Measurements from ENCODE around the gene MCUB.
A peak's percentile ranks its signal among the peaks of the same experiment; 100 is the strongest.

Gene MCUB

GRCh38 chr4:109648997-109649575 is 89.0 kb downstream of the MCUB start:
- POLR2A ChIA-PET, result no interaction called here
- Histone ChIP-seq H3K4me1 (ENCODE audit: control insufficient read depth, insufficient read depth, low read length) (no peaks in the 10 kb centered on the region), H3K27ac (ENCODE audit: extremely low read depth, low read depth, low read length) (no peak overlapping the region), H3K36me3 (ENCODE audit: control insufficient read depth in 2 of 2, insufficient read depth in 1 of 2, low read length in 2 of 2) (no peaks in the 10 kb centered on the region), H3K4me3 (ENCODE audit: low read depth, low read length) (no peak overlapping the region), H3K9me3 (ENCODE audit: control insufficient read depth, insufficient read depth, low read depth, low read length) (no peaks in the 10 kb centered on the region)
- TF ChIP-seq GFI1B (tag by site-specific recombination; IDR thresholded peaks at IDR 0.05), result no peak
- TF ChIP-seq ZNF23 (tag by site-specific recombination; IDR thresholded peaks at IDR 0.05; ENCODE audit: borderline replicate concordance), result no peak
- no peak for TF ChIP-seq ZNF521 (tag by site-specific recombination; IDR thresholded peaks at IDR 0.05)
- no peak for TF ChIP-seq ZFP69B (tag by site-specific recombination; IDR thresholded peaks at IDR 0.05)
- TF ChIP-seq ZNF140 (tag by site-specific recombination; IDR thresholded peaks at IDR 0.05), result no peak
- TF ChIP-seq ZFHX2 (tag by site-specific recombination; conservative IDR thresholded peaks at IDR 0.05), result no peak
- peak; percentile 58 for TF ChIP-seq SETDB1 (IDR thresholded peaks at IDR 0.05; ENCODE audit: insufficient read length, low read length)
- CTCF ChIA-PET, result interaction anchor here (0.7 kb wide), 1 partner anchor 277 kb away, joined by 3 read pairs; no protein-coding TSS in a partner anchor

DNA sequence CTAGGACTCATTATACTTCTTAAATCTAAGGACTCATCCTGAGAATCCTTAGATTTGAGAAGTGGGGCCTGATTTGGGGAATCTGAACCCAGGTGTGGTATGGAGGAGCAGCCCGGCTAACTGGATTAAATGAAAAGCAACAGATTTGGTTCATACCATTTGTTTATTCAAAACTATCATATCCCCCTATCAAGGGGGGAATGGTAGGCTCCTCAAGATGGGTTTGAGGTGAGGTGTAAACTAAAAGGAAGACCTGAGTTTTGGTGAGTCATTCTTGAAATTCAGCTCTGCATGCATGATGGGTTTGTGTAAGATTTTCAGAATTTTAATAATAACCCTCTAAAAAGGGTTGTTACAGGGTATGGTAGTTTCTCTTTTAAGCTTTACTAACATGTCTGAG is 89.8 kb downstream of the MCUB start:
- TF ChIP-seq ZNF621 (tag by site-specific recombination; IDR thresholded peaks at IDR 0.05), result no peak
- no peak for TF ChIP-seq SETDB1 (IDR thresholded peaks at IDR 0.05; ENCODE audit: insufficient read length, low read length)
- H3K27ac ChIP-seq (ENCODE audit: extremely low read depth, low read depth, low read length), result no peak overlapping the region
- H3K4me1 ChIP-seq (ENCODE audit: control insufficient read depth, insufficient read depth, low read length), result no peaks in the 10 kb centered on the region
- no peaks in the 10 kb centered on the region for H3K36me3 ChIP-seq (ENCODE audit: control insufficient read depth in 2 of 2, insufficient read depth in 1 of 2, low read length in 2 of 2)
- POLR2A ChIA-PET, result no interaction called here
- no peak overlapping the region for H3K4me3 ChIP-seq (ENCODE audit: low read depth, low read length)
- CTCF ChIA-PET, result no interaction called here
- no peaks in the 10 kb centered on the region for H3K9me3 ChIP-seq (ENCODE audit: control insufficient read depth, insufficient read depth, low read depth, low read length)

GRCh38 chr4:109655396-109655795 is 95.3 kb downstream of the MCUB start:
- Histone ChIP-seq H3K4me3 (ENCODE audit: low read depth, low read length) (no peak overlapping the region), H3K36me3 (ENCODE audit: control insufficient read depth in 2 of 2, insufficient read depth in 1 of 2, low read length in 2 of 2) (no peaks in the 10 kb centered on the region; a peak in 1 of 3 replicates), H3K27ac (ENCODE audit: extremely low read depth, low read depth, low read length) (no peak overlapping the region), H3K9me3 (ENCODE audit: control insufficient read depth, insufficient read depth, low read depth, low read length) (no peaks in the 10 kb centered on the region), H3K4me1 (ENCODE audit: control insufficient read depth, insufficient read depth, low read length) (no peaks in the 10 kb centered on the region)
- no peak for TF ChIP-seq IKZF3 (tag by site-specific recombination; IDR thresholded peaks at IDR 0.05)
- TF ChIP-seq ZNF704 (tag by site-specific recombination; IDR thresholded peaks at IDR 0.05), result no peak
- no peak for TF ChIP-seq ZNF660 (tag by site-specific recombination; IDR thresholded peaks at IDR 0.05)
- TF ChIP-seq ZNF366 (tag by site-specific recombination; conservative IDR thresholded peaks at IDR 0.05), result no peak
- TF ChIP-seq ZNF785 (tag by site-specific recombination; IDR thresholded peaks at IDR 0.05), result no peak
- no peak for TF ChIP-seq ZNF394 (tag by site-specific recombination; IDR thresholded peaks at IDR 0.05; ENCODE audit: borderline replicate concordance)
- TF ChIP-seq HOXA7 (CRISPR knock-in tag; IDR thresholded peaks at IDR 0.05; ENCODE audit: borderline replicate concordance), result no peak
- ChIA-PET CTCF (no interaction called here), POLR2A (no interaction called here)

DNA sequence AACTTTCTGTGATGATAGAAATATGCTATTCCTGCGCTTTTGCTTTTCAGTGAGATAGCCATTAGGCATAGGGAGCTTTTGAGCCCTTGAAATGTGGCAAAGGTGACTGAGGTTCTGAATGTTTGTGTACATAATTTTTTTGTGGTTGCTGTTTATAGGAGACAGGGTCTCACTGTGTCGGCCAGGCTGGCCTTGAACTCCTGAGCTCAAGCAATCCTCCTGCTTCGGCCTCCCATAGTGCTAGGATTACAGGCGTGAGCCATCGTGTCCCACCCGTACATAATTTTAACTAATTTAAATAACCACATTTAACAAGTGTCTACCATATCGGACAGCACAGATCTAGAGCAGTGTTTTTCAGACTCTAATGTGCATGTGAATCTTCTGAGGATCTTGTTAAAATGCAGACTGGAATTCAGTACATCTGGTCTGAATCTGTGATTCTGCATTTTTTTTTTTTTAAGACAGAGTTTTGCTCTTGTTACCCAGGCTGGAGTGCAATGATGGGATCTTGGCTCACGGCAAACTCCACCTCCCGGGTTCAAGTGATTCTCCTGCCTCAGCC is 97.9 kb downstream of the MCUB start:
- H3K4me3 ChIP-seq (ENCODE audit: low read depth, low read length), result no peak overlapping the region
- no peaks in the 10 kb centered on the region; a peak in 1 of 3 replicates for H3K36me3 ChIP-seq (ENCODE audit: control insufficient read depth in 2 of 2, insufficient read depth in 1 of 2, low read length in 2 of 2)
- no peaks in the 10 kb centered on the region for H3K9me3 ChIP-seq (ENCODE audit: control insufficient read depth, insufficient read depth, low read depth, low read length)
- ChIA-PET CTCF (no interaction called here), POLR2A (no interaction called here)
- H3K4me1 ChIP-seq (ENCODE audit: control insufficient read depth, insufficient read depth, low read length), result no peaks in the 10 kb centered on the region
- H3K27ac ChIP-seq (ENCODE audit: extremely low read depth, low read depth, low read length), result no peak overlapping the region
- no peak for TF ChIP-seq SETDB1 (IDR thresholded peaks at IDR 0.05; ENCODE audit: insufficient read length, low read length)
- TF ChIP-seq ZSCAN18 (tag by site-specific recombination; IDR thresholded peaks at IDR 0.05), result no peak
- no peak for TF ChIP-seq ZNF350 (tag by site-specific recombination; IDR thresholded peaks at IDR 0.05)
- TF ChIP-seq ZNF311 (tag by site-specific recombination; IDR thresholded peaks at IDR 0.05; ENCODE audit: borderline replicate concordance), result no peak
- TF ChIP-seq ZNF37A (tag by site-specific recombination; IDR thresholded peaks at IDR 0.05), result no peak
- no peak for TF ChIP-seq REST (tag by site-specific recombination; IDR thresholded peaks at IDR 0.05)
